ENCODE measurements around the gene WNT2. TPM values are rescaled to one million over a fixed set of nuclear protein-coding genes. Genes with fewer than 3 reads are reported as not detected.

The WNT2 gene
- polyA plus RNA-seq (not detected in 3 replicates), polyA minus RNA-seq (not detected in 3 replicates)
- polyA plus RNA-seq (2011; ENCODE audit: low read depth): not detected
- not detected in 2 replicates for polyA plus RNA-seq (2011; cell fraction: cytosol; rRNA removed)
- not detected in 2 replicates for polyA plus RNA-seq (2011; cell fraction: nucleus; rRNA removed)
- not detected in 2 replicates for polyA plus RNA-seq (2012; ENCODE audit: low replicate concordance)
- polyA minus RNA-seq (2011; cell fraction: cytosol; rRNA and poly(A)+ RNA removed): not detected
- not detected in 2 replicates for polyA minus RNA-seq (2011; cell fraction: nucleus; rRNA and poly(A)+ RNA removed)

DNA sequence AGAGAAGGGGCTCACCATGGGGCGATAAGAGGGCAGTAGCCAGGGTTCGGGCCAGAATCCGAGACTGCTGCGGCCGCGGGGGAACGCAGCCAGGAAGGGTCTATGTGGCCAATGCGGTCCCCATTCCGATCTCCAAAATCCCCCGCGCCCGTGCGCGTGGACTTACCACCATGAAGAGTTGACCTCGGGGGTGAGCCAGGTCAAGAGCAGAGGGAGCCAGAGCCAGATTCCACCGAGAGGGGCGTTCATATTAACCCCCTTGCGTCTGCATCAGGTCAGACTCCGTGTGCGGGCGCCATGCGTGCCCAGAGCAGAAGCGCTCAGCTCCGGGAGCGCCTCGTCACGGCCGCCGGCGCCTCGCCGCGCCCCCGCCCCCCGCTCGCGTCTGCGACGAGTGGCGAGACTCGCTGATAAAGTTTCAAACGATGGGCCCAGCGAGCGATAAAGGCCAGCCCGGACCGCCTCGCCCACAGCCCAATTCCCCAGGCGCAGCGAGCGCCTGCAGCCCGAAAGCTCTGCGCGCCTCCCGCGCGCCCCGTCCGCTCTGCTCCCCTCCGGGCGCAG lies at the start of gene WNT2:
TSS of gene WNT2 (minus strand) at position 318 of the 564 bp plus-strand sequence. CDS start at position 249, 69 bp downstream.
- no peaks in the 10 kb centered on the region for H3K79me2 ChIP-seq (ENCODE audit: control insufficient read depth, insufficient read depth, low read length)
- peaks cover 16% of the 10 kb centered on the region for H3K4me1 ChIP-seq (ENCODE audit: control insufficient read depth, extremely low read depth, insufficient read depth, low read length)
- H3K36me3 ChIP-seq (ENCODE audit: control insufficient read depth in 2 of 2, extremely low read depth in 1 of 2, insufficient read depth in 2 of 2, low read length in 2 of 2): no peaks in the 10 kb centered on the region
- no peaks in the 10 kb centered on the region for H4K20me1 ChIP-seq (ENCODE audit: control insufficient read depth, extremely low read depth, insufficient read depth, low read length)
- H3K27me3 ChIP-seq (ENCODE audit: control insufficient read depth, extremely low read depth, insufficient read depth, low read length): peaks cover 60% of the 10 kb centered on the region
- DNase-seq (ENCODE audit: low read depth, low spot score): no peak
- no peak within 1 kb of the TSS for H3K9ac ChIP-seq (ENCODE audit: control insufficient read depth, extremely low read depth, insufficient read depth, low read length)
- TF ChIP-seq EZH2 (IDR thresholded peaks at IDR 0.05; ENCODE audit: low read length) (peak; percentile 76), CTCF (optimal IDR thresholded peaks at IDR 0.05 in 1 of 3, IDR thresholded peaks at IDR 0.05 in 1 of 3, conservative IDR thresholded peaks at IDR 0.05 in 1 of 3; ENCODE audit: extremely low read depth in 1 of 3, insufficient read depth in 2 of 3, low read length in 3 of 3) (no peak)
- H3K4me3 ChIP-seq (ENCODE audit: control insufficient read depth in 2 of 3, extremely low read depth in 1 of 3, insufficient read depth in 2 of 3, low read depth in 1 of 3, low read length in 3 of 3): peak within 1 kb of the TSS; percentile 29 to 63 (median 59)
- H2AFZ ChIP-seq (ENCODE audit: control insufficient read depth, low read length): peak within 1 kb of the TSS; percentile 76
- H3K9me3 ChIP-seq (ENCODE audit: control insufficient read depth, low read depth, low read length): no peaks in the 10 kb centered on the region
- no peak for FAIRE-seq
- peak within 1 kb of the TSS; percentile 82 for H3K4me2 ChIP-seq (ENCODE audit: control insufficient read depth, extremely low read depth, insufficient read depth, low read depth, low read length)
- dilution Hi-C loops (cut with MboI; ENCODE audit: extremely low pct_ligation_motif_present, low sequenced_read_pairs): no loop called here
- no peaks in the 10 kb centered on the region for H3K9me1 ChIP-seq (ENCODE audit: control insufficient read depth, extremely low read depth, insufficient read depth, low read length)
- no peak within 1 kb of the TSS for H3K27ac ChIP-seq (ENCODE audit: control insufficient read depth, insufficient read depth, low read length)

DNA sequence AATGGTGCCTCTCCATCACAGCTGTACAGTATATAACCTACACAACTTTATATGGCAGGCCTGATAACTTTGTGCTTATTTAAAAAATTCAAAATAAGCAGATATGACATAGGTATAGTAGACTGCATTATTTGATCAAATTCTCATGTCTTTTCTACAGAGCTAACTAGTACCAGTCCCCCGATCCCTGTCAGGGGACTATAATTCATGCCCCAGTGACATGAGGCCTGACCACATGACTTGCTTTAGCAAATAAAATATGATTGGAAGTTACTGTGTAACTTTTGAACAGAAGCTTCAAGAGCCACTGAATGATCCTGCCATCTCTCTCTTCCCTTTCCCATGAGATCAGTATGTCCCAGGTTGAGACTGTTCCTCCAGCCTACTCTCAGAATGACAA lies 49.2 kb upstream of the WNT2 start:
- Histone ChIP-seq H4K20me1 (ENCODE audit: control insufficient read depth, extremely low read depth, insufficient read depth, low read length) (no peaks in the 10 kb centered on the region), H3K4me3 (ENCODE audit: control insufficient read depth in 2 of 3, extremely low read depth in 1 of 3, insufficient read depth in 2 of 3, low read depth in 1 of 3, low read length in 3 of 3) (no peak overlapping the region), H3K4me1 (ENCODE audit: control insufficient read depth, extremely low read depth, insufficient read depth, low read length) (no peaks in the 10 kb centered on the region), H2AFZ (ENCODE audit: control insufficient read depth, low read length) (no peak overlapping the region), H3K9me3 (ENCODE audit: control insufficient read depth, low read depth, low read length) (no peaks in the 10 kb centered on the region), H3K27me3 (ENCODE audit: control insufficient read depth, extremely low read depth, insufficient read depth, low read length) (no peaks in the 10 kb centered on the region), H3K9me1 (ENCODE audit: control insufficient read depth, extremely low read depth, insufficient read depth, low read length) (no peaks in the 10 kb centered on the region), H3K36me3 (ENCODE audit: control insufficient read depth in 2 of 2, extremely low read depth in 1 of 2, insufficient read depth in 2 of 2, low read length in 2 of 2) (no peaks in the 10 kb centered on the region), H3K4me2 (ENCODE audit: control insufficient read depth, extremely low read depth, insufficient read depth, low read depth, low read length) (no peak overlapping the region), H3K9ac (ENCODE audit: control insufficient read depth, extremely low read depth, insufficient read depth, low read length) (no peak overlapping the region), H3K27ac (ENCODE audit: control insufficient read depth, insufficient read depth, low read length) (no peak overlapping the region), H3K79me2 (ENCODE audit: control insufficient read depth, insufficient read depth, low read length) (no peaks in the 10 kb centered on the region)
- dilution Hi-C loops (cut with MboI; ENCODE audit: extremely low pct_ligation_motif_present, low sequenced_read_pairs): no loop called here
- no peak for TF ChIP-seq CTCF (optimal IDR thresholded peaks at IDR 0.05 in 1 of 3, IDR thresholded peaks at IDR 0.05 in 1 of 3, conservative IDR thresholded peaks at IDR 0.05 in 1 of 3; ENCODE audit: extremely low read depth in 1 of 3, insufficient read depth in 2 of 3, low read length in 3 of 3)
- TF ChIP-seq EZH2 (IDR thresholded peaks at IDR 0.05; ENCODE audit: low read length): no peak
- FAIRE-seq: no peak
- DNase-seq (ENCODE audit: low read depth, low spot score): no peak
